ENCODE data around the gene NOC4L. TPM values are rescaled to one million over a fixed set of nuclear protein-coding genes. Genes with fewer than 3 reads are reported as not detected.

NOC4L gene
- total RNA-seq, 4 donors from 2014 or later = 5.4 to 10.2 (median 7.5) TPM

- no peak for TF ChIP-seq CTCF (IDR thresholded peaks at IDR 0.05; ENCODE audit: low read depth)
Observed at GRCh38 chr12:132141976-132142678, 2.1 kb upstream of the NOC4L start.

GRCh38 chr12:132142679-132143335 is 1.4 kb upstream of the NOC4L start:
- TF ChIP-seq CTCF (IDR thresholded peaks at IDR 0.05; ENCODE audit: low read depth) = no peak

GRCh38 chr12:132143336-132144071 is 753 bp upstream of the NOC4L start:
- TF ChIP-seq CTCF (IDR thresholded peaks at IDR 0.05; ENCODE audit: low read depth) = no peak

GRCh38 chr12:132144810-132145168 is 532 bp downstream of the NOC4L start:
- no peak for TF ChIP-seq CTCF (IDR thresholded peaks at IDR 0.05; ENCODE audit: low read depth)

- TF ChIP-seq CTCF (IDR thresholded peaks at IDR 0.05; ENCODE audit: low read depth) = no peak
Observed at GRCh38 chr12:132145334-132145733, 1.1 kb downstream of the NOC4L start.

GRCh38 chr12:132146098-132146497 is 1.8 kb downstream of the NOC4L start:
- no peak for TF ChIP-seq CTCF (IDR thresholded peaks at IDR 0.05; ENCODE audit: low read depth)

- TF ChIP-seq CTCF (IDR thresholded peaks at IDR 0.05; ENCODE audit: low read depth) = no peak
Observed at GRCh38 chr12:132146772-132147422, 2.6 kb downstream of the NOC4L start.
